HG03139 (cell line): ENCODE measurements around the gene TMEM147.

Source experiments
- ATAC-seq: cut with Tn5 transposase; IDR thresholded peaks from one replicate; pipeline ENCODE4 v1.9.1; 2021; ENCODE audit not compliant: unreplicated experiment

TMEM147 gene

GRCh38 chr19:35545855-35546381 is 492 bp downstream of the TMEM147 start:
- ATAC-seq: peak; percentile 28

GRCh38 chr19:35546532-35546931 is 1.1 kb downstream of the TMEM147 start:
- ATAC-seq: no peak

GRCh38 chr19:35549174-35549788 is 3.9 kb downstream of the TMEM147 start:
- no peak for ATAC-seq

GRCh38 chr19:35549879-35550523 is 4.6 kb downstream of the TMEM147 start:
- no peak for ATAC-seq

GRCh38 chr19:35551091-35551810 is 5.8 kb downstream of the TMEM147 start:
- ATAC-seq: no peak

- no peak for ATAC-seq
These were observed 7.3 kb downstream of the TMEM147 start for GRCh38 chr19:35552534-35553384.

GRCh38 chr19:35553385-35554000 is 8.1 kb downstream of the TMEM147 start:
- no peak for ATAC-seq

- no peak for ATAC-seq
These were observed 8.7 kb downstream of the TMEM147 start for GRCh38 chr19:35554076-35554475.

- ATAC-seq: no peak
These were observed 10.0 kb downstream of the TMEM147 start for GRCh38 chr19:35555301-35556005.

GRCh38 chr19:35556025-35556590 is 10.7 kb downstream of the TMEM147 start:
- ATAC-seq: no peak

GRCh38 chr19:35556846-35557538 is 11.6 kb downstream of the TMEM147 start:
- ATAC-seq: no peak

GRCh38 chr19:35557539-35558399 is 12.3 kb downstream of the TMEM147 start:
- ATAC-seq: no peak

GRCh38 chr19:35558400-35559280 is 13.2 kb downstream of the TMEM147 start:
- no peak for ATAC-seq

- no peak for ATAC-seq
These were observed 13.8 kb downstream of the TMEM147 start for GRCh38 chr19:35559281-35559659.

- ATAC-seq: no peak
These were observed 14.4 kb downstream of the TMEM147 start for GRCh38 chr19:35559781-35560180.

- no peak for ATAC-seq
These were observed 14.8 kb downstream of the TMEM147 start for GRCh38 chr19:35560271-35560670.

GRCh38 chr19:35560677-35561076 is 15.3 kb downstream of the TMEM147 start:
- ATAC-seq: no peak
